Cortex of kidney (tissue), 1 donor: ENCODE data around the gene ATP11B.
A peak's percentile ranks its signal among the peaks of the same experiment; 100 is the strongest.

Source experiments
- DNase-seq: peaks from one replicate; lab custom pipeline; 2025; lab: John Stamatoyannopoulos, UW

The ATP11B gene

DNA sequence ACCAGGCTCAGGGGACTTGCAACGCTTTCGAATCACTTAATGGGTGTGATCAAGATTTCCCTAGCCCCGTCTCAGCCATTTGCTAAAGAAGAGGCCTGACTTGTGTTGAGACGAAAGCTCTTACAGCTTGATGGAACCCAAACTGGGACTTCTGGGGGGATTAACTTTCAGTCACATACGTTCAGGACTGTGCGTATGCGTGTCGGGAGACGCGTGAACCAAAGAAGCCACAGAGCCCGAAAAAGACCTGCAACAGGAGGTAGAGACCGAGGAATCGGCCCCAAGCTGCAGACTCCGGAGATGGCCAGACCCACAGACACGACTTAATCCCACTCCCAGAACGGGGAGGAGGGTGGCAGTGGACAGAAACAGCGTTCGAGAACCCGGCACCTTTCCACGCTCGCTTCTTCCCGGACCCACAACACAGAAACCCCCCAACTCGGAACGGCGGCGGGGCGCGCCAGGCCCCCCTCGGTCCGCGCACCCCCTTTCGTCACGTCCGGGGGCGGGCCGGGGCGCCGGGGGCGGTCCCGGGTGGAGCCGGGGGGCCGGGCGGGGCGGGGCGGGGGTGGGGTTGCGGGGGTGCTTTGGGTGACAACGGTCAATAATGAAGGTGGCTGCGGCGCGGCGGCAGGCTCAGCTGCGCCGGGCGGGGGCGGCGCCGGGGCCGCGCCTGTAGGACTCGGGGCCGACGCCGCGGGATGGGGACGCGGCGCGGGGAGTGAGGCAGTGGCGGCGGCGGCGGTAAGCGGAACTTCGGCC lies at the start of gene ATP11B:
Gene ATP11B, plus strand, starts transcription at position 604 of the 762 bp plus-strand sequence. CDS start 256 bp downstream, outside the sequence.
- peak; percentile 62 for DNase-seq

DNA sequence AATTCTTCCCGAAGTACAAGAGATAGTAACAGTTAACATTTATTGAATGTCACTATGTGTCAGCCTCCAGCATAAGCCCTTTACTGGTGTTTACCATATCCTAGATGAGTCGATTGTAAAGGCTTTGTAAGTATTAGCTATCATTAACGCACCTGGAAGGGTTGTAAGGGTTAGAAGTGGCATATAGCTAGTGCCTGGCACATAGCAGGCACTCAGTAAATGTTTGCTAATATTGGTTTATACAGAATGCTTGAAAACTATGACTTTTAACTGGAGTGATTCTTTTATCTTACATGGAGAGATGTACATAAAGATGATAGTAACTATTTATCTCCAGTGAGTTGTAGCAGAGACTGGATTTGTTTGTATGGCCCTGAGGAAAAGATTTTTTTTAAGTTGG lies 46.3 kb upstream of the ATP11B start:
- DNase-seq: no peak

DNA sequence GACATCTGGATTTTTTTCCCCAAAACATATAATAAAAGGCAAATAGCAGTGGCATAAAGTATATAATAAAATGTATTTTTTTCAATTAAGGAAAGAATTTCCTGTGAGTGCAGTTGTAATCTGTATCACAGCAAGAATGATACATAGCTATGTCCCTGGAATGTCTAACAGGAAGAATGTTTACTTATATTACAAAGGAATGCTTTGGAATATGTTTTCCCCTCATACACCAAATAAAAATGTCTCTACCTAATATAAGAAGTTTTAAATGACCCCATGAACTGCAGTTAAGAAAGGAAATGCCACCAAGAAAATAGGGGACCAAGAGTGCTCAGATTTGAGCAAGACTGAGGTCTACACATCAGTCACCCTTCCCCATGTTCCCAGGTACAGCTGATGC lies 38.0 kb upstream of the ATP11B start:
- DNase-seq: no peak

DNA sequence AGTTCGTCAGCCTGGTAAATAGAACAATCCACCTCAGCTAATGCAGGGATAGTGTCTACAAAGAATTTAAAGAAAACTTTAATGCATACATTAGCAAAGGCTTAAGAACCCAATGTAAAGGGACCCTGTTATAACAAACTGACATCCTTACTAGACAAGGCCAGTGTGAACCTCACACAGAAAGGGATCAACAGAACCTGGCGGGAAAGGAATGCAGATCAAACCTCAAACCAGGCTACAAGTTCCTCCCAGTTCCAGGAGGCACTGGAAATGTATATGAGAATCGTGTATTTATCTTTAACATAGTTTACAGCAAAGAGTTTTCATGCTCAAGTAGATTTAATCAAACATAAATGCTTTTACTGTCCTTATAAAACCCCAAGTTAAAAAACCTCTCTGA lies 37.6 kb upstream of the ATP11B start:
- no peak for DNase-seq

DNA sequence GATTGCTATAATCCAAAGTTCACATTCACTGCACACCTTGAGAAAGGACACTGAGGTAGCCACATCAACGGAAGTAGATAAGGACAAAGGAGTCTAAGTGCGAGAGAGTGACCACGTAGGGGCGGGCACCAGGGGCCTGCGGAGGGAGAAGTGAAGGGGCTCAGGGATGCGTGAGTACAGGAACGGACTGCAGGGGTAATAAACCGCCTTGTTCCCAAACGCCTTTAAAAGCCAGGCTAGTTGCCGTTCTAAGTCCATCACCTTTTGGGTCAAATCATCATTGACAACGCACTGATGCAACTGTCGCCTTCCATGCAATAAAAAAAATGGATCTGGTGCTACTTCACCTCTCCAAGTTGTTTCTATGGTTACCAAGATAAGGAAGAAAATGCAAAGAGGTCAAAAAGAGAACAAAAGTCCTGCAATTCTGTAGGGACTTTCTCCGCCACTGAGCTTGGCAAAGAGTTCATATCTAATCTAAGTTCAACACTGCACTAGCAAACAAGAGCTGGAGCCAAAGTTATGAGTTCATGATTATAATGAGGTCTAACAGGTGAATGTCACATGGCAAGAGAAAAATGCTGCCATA lies 32.6 kb upstream of the ATP11B start:
- no peak for DNase-seq

DNA sequence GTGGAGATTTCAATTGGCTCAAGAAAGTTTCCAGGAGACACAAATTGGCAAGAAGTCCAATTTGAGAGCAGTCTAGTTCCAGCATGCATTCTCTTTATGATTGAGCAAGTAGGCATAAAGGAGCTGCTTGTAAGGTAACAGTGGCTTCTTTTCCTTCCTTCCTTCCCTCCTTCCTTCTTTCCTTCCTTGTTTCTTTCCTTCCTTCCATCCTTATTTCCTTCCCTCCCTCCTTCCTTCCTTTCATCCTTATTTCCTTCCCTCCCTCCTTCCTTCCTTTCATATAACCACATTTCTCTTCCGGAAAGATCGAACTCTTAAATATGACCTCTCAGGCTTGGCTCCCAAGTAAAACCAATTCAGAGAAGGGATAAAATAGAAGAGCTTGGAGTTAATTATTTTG lies 29.4 kb upstream of the ATP11B start:
- no peak for DNase-seq

DNA sequence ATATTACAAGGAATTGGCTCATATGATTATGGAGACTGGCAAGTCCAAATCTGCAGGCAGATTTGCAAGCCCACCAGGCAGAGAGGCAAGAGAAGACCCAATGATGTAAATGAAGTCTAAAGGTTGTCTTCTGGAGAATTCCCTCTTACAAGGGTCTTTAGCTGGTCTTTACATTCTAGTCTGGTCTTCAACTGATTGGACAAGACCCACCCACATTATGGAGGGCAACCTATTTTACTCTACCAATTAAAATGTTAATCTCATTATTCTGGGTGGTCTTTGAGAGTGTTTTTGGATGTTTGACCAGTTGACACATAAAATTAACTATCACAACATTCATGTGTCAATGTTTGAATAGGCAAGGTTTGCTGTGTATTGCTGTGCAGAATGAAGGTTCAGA lies 28.0 kb upstream of the ATP11B start:
- DNase-seq: no peak

DNA sequence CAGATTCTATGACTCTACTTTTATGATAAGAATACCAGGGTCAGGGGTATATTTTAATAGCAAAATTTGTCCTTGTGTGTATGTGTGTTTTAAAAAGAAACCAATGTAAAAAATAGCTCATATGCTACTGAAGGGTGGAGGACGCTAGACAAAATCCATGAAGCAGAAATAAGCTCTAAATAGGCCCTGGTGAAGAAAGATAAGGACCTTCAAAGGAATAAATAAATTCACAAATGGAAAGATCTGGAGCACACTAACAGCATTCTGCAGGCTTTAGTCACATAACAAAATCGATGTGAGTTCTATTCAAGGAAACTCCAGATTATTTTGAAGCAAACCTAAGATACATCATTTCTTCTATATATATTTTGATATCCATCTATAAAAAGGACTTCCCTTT lies 27.2 kb upstream of the ATP11B start:
- DNase-seq: no peak

DNA sequence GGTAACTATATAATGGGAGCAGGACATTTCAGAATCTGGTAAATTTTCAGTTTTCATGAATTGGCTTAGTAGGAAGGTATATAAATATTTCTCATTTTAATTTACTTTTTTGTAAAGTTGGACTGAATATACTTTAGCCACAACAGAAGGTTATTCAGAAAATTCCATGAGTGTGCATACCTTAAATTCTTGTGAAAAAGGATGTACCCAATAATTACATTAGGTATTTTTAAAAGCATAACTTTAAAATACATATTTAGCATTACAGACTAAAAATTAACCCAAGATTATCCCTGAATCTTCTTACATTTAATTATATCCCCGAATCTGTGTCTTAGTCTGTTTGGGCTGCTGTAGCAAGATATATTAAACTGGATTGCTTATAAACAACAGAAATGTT lies 24.9 kb upstream of the ATP11B start:
- no peak for DNase-seq

DNA sequence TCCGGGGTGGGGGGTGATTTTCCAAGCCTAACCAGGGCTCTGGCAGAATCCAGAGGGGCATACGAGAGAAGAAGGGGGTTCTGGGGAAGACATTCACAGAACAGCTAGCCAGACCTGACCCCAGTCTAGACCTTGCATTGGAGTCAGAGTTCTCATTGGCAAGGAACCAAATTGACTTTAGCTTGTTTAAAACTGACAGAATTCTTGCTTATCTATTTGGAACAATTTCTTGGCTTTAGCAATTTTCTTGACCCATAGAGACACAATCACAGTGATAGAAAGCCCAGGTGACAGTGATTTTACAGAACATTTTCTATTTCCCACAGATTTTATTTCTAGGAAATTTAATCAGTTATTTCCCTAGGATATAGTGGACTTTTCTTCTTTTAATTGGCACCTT lies 23.6 kb upstream of the ATP11B start:
- DNase-seq: no peak

DNA sequence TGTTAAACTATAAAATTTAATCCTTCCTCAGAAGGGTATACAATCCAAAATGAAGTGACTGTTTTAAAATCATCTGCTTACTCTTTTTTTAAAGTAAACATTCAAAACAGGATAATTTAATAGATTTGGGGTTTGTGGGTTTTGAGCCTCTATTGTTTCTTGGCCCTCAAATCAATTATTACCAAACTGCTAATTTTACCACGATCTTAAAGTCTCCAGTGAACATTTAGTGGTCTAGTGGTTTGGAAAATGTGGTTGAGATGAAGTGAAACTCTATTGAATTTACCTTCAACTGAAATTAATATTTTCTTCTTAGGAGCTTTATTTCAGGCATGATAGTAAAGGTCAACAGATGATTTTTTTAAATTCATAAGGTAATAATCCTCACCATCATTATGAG lies 11.2 kb upstream of the ATP11B start:
- DNase-seq: no peak

DNA sequence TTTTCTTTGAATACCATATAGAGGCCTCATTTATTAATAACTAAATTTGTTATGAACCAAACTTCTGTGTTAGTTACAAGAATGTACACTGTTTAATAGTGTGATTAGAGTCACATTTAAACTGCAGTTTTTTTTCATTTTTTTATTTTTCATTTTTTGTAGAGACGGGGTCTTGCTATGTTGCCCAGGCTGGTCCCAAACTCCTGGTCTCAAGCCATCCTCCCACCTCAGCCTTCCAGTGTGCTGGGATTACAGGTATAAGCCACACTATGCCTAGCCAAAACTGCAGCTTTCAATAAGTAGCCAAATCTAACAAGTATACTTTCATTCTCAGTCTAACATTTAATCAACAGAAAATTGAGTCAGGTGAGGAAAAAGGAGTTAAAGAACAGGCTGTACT lies 10.2 kb upstream of the ATP11B start:
- DNase-seq: no peak

DNA sequence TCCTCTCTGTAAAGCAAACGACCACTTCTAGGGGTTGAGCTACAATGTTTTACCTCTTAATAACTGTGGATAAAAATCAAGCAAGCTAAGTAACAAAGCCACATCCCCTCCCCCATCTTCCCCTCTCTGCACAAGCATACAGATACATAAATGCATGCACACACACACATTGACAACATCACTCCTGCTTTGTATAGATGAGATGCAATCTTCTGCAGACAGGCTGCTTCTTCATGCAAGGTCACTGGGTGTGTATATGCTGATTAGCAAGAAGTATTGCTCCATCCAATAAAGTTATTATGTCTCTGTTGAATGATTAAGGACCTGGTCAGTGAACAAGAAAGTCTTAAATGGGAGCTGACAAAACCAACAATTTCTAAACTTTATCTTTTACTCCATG lies 8.8 kb upstream of the ATP11B start:
- DNase-seq: no peak

DNA sequence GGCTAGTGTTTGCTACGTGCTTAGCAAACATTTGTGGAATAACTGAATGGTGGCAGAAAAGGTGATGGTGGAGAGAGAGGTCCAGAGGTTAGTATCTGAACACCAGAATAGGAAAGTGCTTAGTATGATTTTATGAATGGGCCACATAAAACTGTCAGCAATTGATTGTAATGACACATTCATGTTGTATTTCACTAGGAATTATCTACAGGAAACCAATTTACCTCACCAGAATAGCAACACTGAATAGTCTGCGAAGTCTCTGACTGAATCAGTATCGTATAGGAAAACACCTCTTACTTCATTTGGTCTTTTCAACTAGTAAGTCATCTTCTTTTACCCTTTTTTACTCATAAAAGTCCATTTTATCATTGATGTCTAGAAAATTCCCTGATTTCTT lies 8.2 kb upstream of the ATP11B start:
- DNase-seq: no peak

DNA sequence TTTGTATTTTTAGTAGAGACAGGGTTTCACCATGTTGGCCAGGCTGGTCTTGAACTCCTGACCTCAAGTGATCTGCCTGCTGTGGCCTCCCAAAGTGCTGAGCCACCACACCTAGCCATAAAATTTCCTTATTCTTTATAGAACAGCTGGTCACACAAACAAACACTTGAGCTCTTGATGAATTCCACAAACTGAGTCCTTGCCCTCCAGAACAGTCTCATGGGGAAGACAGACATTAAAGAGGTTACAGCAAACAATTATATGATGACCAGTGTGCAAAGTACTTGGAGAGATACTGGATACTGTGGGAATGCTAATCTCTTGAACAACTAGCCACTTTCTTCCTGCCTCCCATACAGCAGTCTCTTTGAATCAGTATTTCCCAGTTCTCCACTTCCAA lies 7.5 kb upstream of the ATP11B start:
- DNase-seq: no peak

DNA sequence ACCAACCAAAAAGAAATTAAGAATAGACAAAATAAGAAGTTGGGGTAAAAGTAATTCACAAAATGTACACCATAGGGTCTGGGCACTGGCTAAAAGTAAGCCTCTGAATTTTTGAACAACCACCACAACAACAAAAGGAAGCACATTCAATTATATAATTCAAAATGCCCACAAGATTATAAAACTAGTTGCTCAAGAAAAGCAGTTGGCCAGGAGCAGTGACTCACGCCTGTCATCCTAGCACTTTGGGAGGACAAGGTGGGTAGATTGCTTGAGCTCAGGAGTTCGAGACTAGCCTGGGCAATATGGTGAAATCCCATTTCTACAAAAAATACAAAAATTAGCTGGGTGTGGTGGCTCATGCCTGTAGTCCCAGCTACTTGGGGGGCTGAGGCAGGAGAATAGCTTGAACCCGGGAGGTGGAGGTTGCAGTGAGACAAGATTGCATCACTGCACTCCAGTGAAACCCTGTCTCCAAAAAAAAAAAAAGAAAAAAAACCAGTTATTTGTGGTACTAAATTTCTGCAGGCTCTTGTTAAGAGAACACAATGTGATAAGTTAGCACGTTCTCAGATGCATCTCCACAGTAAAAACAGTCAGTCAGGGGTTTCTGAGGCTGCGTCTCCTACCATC lies 6.6 kb upstream of the ATP11B start:
- no peak for DNase-seq

DNA sequence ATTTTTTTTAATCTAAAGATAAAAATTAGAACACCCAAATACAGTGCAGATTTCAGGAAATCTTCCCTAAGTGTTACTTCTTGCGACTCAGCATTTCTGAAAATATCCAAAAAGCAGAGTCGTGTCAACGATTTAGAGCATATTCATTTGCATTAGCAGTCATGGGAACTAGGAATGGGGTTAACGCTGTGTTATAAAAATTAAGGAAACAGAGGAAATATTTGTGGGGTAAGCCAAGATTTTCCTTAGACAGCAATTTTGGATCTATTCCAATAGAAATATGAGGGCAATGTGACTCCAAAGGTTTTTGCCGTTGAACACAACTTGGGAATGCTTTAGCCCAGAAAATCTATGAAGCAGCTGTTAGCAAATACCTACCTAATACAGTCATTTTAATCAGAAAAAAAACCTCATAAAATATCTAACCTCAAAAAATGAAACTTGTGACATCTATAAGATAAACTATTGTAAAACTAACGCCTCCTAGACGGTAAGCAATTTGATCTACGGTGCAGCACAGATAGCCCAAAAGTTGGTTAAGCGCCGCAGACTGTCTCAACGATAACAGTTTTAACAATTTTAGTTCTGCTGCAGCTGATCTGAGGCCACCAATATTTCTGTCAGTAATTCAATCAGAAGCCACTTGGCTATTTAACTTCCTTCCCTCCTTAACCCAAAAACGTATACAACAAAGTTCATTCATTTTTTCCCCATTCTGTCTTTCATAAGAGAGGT lies 5.8 kb upstream of the ATP11B start:
- DNase-seq: no peak

DNA sequence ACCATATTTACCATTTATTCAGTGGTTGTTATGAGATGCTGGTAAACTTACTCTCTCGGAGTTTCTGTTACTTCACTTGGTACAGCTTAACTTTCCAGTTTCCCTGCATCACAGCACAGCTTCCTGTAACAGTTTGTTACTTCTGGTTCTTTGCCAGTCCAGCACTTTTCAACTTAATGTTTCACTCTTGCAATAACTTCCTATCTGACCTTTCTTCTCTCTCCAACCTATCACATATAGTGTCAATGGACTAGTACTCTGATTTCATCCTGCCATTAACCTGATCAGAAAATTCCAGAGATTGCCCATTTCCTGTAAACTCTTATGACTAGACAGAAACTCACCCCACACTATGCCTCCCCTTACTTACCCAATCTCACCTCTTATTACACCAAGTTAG lies 3.9 kb upstream of the ATP11B start:
- DNase-seq: no peak

DNA sequence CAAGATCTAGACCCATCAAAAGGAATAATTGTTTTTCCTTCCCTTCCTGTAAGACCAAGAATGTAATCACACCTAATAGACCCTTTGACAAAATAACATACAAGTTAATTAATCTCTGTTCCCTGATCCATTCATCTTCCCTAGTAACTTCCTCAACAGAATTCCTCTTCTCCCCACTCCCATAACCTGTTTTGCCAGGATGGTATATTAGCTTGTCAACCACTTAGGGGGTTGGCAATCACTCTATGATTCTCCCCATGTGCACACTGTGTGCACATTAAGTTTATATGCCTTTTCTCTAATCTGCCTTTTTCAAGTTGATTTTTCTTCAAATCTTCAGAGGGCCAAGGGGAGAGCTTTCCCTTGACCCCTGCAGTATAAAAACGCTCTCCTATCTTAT lies 2.7 kb upstream of the ATP11B start:
- no peak for DNase-seq

DNA sequence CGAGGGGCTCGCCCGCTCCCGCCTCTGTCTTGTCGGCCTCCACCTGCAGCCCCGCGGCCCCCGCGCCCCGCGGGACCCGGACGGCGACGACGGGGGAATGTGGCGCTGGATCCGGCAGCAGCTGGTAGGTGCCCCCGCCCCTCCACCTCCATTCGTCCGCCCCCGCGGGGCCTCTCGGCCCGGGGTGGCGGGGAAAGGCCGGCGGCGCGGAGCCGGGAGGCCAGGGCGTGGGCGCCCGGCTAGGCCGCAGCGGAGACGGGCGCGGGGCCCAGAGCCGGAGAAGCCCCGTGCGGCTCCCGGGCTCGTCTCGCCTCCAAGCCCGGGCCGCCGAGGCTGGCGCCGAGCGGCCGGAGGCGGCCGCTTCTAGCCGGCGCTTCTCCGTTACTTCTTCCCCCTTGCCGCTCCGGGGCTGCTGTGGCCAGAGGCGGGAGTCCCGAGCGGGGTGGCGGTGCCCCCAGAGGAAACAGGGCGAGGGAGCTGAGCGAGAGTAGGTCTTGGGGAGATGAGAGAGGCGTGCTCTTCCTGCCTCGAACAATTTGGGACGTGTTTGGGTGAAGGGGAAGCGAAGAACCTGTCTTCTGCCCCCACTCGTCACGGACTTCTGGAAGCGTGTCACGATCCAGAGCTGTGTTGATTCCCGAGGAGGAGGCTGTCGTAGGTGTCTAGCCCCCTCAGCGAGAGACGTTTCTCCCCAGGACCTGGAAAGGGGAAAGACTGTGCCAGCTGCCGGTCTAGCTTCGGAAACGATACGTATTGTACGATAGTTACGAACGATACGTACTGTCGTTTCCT lies 555 bp downstream of the ATP11B start:
- DNase-seq: no peak

DNA sequence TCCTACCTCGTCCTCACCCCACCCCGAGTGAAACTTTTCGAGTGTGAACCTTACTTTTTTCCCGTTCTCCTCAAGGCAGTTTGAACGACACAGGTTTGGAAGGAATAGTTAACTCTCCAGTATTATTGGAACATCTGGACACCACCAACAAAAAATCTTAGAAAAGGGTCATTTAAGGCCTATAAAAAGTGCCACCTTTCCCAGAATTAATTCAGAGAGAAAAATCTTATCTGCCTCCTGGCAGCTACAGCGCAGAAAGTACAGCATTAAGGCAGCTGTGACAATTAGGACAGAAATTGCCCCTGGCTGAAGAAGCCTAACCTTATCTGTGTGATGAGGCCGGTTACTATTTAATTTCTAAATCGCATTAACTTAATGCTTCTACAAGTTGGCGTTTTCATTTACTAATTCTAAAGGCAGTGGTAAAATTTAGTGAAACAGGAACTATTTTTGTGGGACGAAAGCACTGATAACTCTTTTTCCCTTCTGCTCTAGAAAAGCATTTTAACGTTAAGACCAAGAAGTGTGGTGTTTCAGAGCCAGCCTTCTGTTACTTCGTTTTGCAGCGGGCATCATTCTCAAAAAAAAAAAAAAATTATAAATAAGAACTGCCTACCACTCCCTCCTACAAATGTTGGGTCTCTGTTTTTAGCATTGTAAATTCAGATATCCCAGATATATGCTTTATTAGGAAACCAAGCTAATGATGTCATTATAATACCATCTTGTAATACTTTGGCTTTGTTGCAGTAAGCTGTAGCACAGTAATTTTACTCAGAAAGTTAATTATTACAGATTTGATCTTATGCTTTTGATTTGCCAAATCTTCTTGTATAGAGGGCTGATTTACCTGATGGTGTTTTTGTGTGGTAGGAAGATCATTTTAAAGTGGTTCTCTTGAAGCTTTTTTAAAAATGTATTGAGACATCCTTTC lies 1.4 kb downstream of the ATP11B start:
- no peak for DNase-seq
